ENCODE results near the gene ARMC9. TPM values are rescaled to one million over a fixed set of nuclear protein-coding genes. Genes with fewer than 3 reads are reported as not detected.
"Not testable (repeated sequence)": the region's sequence is repeated elsewhere in the genome, so short reads cannot be mapped to it uniquely, and the experiment has no call there.

The ARMC9 gene
- total and polyA plus RNA-seq, 2 donors from 2014 or later: 7.3 to 18.2 TPM

DNA sequence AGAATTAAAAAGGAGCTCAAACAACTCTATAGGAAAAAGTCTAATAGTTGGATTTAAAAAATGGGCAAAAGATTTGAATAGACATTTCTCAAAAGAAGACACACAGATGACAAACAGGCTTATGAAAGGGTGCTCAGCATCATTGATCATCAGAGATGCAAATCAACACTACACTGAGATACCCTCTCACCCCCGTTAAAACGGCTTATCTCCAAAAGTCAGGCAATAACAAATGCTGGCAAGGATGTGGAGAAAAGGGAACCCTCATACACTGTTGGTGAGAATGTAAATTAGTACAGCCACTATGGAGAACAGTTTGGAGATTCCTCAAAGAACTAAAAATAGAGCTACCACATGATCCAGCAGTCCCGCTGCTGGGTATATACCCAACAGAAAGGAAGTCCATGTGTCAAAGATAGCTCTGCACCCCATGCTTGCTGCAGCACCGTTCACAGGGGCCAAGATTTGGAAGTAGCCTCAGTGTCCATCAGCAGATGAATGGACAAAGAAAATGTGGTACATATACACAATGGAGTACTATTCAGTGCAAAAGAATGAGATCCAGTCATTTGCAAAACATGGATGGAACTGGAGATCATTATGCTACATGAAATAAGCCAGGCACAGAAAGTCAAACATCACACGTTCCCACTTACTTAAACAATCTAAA lies 150.4 kb downstream of the ARMC9 start:
- no peaks in the 10 kb centered on the region for H3K9me3 ChIP-seq (ENCODE audit: control insufficient read depth in 2 of 3, insufficient read depth in 1 of 3, low read length in 3 of 3)
- H3K4me1 ChIP-seq (ENCODE audit: control insufficient read depth in 2 of 3, insufficient read depth in 2 of 3, low read depth in 1 of 3, low read length in 3 of 3): no peaks in the 10 kb centered on the region
- H3K36me3 ChIP-seq (ENCODE audit: control insufficient read depth in 2 of 3, insufficient read depth in 3 of 3, low read length in 3 of 3): no peaks in the 10 kb centered on the region
- DNase-seq (no peak), FAIRE-seq (no peak)
- H3K9ac ChIP-seq (ENCODE audit: low read length in 3 of 3): no peak overlapping the region
- no peaks in the 10 kb centered on the region for H3K27me3 ChIP-seq (ENCODE audit: control insufficient read depth, insufficient read depth, low read length)
- TF ChIP-seq, protein P1, sequence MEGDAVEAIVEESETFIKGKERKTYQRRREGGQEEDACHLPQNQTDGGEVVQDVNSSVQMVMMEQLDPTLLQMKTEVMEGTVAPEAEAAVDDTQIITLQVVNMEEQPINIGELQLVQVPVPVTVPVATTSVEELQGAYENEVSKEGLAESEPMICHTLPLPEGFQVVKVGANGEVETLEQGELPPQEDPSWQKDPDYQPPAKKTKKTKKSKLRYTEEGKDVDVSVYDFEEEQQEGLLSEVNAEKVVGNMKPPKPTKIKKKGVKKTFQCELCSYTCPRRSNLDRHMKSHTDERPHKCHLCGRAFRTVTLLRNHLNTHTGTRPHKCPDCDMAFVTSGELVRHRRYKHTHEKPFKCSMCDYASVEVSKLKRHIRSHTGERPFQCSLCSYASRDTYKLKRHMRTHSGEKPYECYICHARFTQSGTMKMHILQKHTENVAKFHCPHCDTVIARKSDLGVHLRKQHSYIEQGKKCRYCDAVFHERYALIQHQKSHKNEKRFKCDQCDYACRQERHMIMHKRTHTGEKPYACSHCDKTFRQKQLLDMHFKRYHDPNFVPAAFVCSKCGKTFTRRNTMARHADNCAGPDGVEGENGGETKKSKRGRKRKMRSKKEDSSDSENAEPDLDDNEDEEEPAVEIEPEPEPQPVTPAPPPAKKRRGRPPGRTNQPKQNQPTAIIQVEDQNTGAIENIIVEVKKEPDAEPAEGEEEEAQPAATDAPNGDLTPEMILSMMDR (IDR thresholded peaks at IDR 0.05; ENCODE audit: borderline replicate concordance, extremely low read depth, insufficient read depth): no peak
- no peak overlapping the region for H3K27ac ChIP-seq (ENCODE audit: low read depth in 2 of 2, low read length in 2 of 2)
- intact Hi-C loops (cut with DNase I): no loop called here
- H3K4me3 ChIP-seq (ENCODE audit: low read length in 3 of 3): no peak overlapping the region

DNA sequence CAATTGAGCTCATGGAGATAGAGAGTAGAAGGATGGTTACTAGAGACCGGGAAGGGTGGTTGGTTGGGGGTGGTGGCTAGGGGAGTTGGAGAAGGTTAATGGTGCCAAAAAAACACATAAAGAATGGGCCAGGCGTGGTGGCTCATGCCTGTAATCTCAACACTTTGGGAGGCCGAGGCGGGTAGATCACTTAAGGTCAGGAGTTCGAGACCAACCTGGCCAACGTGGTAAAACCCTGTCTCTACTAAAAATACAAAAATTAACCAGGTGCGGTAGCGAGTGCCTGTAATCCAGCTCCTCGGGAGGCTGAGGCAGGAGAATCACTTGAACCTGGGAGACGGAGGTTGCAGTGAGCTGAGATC lies 150.9 kb downstream of the ARMC9 start:
- H3K27ac ChIP-seq (ENCODE audit: low read depth in 2 of 2, low read length in 2 of 2); H3K9me3 ChIP-seq (ENCODE audit: control insufficient read depth in 2 of 3, insufficient read depth in 1 of 3, low read length in 3 of 3); H3K4me1 ChIP-seq (ENCODE audit: control insufficient read depth in 2 of 3, insufficient read depth in 2 of 3, low read depth in 1 of 3, low read length in 3 of 3); intact Hi-C loops (cut with DNase I); H3K27me3 ChIP-seq (ENCODE audit: control insufficient read depth, insufficient read depth, low read length); H3K36me3 ChIP-seq (ENCODE audit: control insufficient read depth in 2 of 3, insufficient read depth in 3 of 3, low read length in 3 of 3); H3K4me3 ChIP-seq (ENCODE audit: low read length in 3 of 3); FAIRE-seq; H3K9ac ChIP-seq (ENCODE audit: low read length in 3 of 3): not testable (repeated sequence)
- peak in 2 of 5 donors; percentile 5 to 30 for DNase-seq

DNA sequence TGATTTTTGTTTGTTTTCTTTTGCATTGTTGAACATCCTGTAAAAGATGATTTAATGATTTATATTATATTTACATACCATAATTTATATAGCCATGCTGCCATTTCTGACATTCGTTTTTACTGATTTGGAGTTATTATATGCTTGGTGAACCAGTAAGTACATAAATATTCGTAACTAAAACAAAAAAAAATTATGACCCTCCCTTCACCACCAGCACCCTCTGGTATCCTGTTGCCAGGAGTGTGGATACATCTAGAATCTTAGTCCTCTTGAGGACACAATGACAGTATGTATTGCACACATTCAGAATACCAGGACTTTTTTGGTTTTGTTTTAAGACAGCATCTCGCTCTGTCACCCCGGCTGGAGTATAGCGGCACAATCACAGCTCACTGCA lies 153.2 kb downstream of the ARMC9 start:
- FAIRE-seq (no peak), DNase-seq (peak in 1 of 5 donors; percentile 12)
- Histone ChIP-seq H3K9me3 (ENCODE audit: control insufficient read depth in 2 of 3, insufficient read depth in 1 of 3, low read length in 3 of 3) (no peaks in the 10 kb centered on the region), H3K36me3 (ENCODE audit: control insufficient read depth in 2 of 3, insufficient read depth in 3 of 3, low read length in 3 of 3) (no peaks in the 10 kb centered on the region), H3K4me3 (ENCODE audit: low read length in 3 of 3) (no peak overlapping the region), H3K27me3 (ENCODE audit: control insufficient read depth, insufficient read depth, low read length) (no peaks in the 10 kb centered on the region), H3K27ac (ENCODE audit: low read depth in 2 of 2, low read length in 2 of 2) (no peak overlapping the region), H3K4me1 (ENCODE audit: control insufficient read depth in 2 of 3, insufficient read depth in 2 of 3, low read depth in 1 of 3, low read length in 3 of 3) (peaks cover 0 to 2% (median 0%) of the 10 kb centered on the region in 3 donors), H3K9ac (ENCODE audit: low read length in 3 of 3) (no peak overlapping the region)
- TF ChIP-seq, protein P1 (IDR thresholded peaks at IDR 0.05; ENCODE audit: borderline replicate concordance, extremely low read depth, insufficient read depth): no peak
- intact Hi-C loops (cut with DNase I): no loop called here

DNA sequence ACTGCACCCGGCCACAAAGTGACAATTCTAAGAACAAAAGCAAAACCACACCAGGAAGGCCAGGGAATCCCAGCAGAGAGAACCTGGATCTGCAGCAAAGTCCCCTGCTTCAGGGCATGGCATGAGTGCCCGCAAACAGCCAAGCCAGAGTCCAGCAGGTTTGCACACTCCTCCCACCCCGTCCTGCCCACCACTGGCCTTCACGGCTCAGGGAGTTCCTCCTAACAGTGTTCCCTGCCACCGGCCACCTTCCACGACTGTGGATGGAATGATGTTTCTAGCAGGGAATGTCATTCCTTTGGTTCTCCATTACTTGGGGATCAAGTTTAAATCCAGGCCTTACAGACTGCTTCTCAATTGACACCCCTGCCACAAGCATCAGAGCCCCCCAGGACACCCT lies 155.0 kb downstream of the ARMC9 start:
- Histone ChIP-seq H3K4me3 (ENCODE audit: low read length in 3 of 3) (no peak overlapping the region), H3K9me3 (ENCODE audit: control insufficient read depth in 2 of 3, insufficient read depth in 1 of 3, low read length in 3 of 3) (no peaks in the 10 kb centered on the region), H3K4me1 (ENCODE audit: control insufficient read depth in 2 of 3, insufficient read depth in 2 of 3, low read depth in 1 of 3, low read length in 3 of 3) (peaks cover 0 to 2% (median 0%) of the 10 kb centered on the region in 3 donors), H3K9ac (ENCODE audit: low read length in 3 of 3) (no peak overlapping the region), H3K27ac (ENCODE audit: low read depth in 2 of 2, low read length in 2 of 2) (no peak overlapping the region), H3K27me3 (ENCODE audit: control insufficient read depth, insufficient read depth, low read length) (no peaks in the 10 kb centered on the region), H3K36me3 (ENCODE audit: control insufficient read depth in 2 of 3, insufficient read depth in 3 of 3, low read length in 3 of 3) (no peaks in the 10 kb centered on the region)
- FAIRE-seq (no peak), DNase-seq (peak in 2 of 5 donors; percentile 19 to 57)
- TF ChIP-seq, protein P1 (IDR thresholded peaks at IDR 0.05; ENCODE audit: borderline replicate concordance, extremely low read depth, insufficient read depth): no peak
- intact Hi-C loops (cut with DNase I): no loop called here
